GM10248 (cell line): ENCODE data around the gene TAOK1.

Experiments
- CTCF ChIA-PET: fragments of 300-600 bp; sonication (Branson Sonifier 250); formaldehyde crosslinking; extraction: SDS; loops from one replicate; lab custom pipeline; 2021; ENCODE audit warnings: antibody characterized with exemption; lab: Yijun Ruan, JAX
- POLR2A ChIA-PET: fragments of 350-650 bp; sonication (Branson Sonifier 250); formaldehyde crosslinking; extraction: SDS; loops from one replicate; lab custom pipeline; 2020; ENCODE audit warnings: antibody characterized with exemption; lab: Yijun Ruan, JAX
- DNase-seq: peaks from one replicate; pipeline ENCODE4 v3.0.0; 2012; ENCODE audit errors: extremely low spot score
- CTCF ChIP-seq: IDR thresholded peaks from 2 replicates; pipeline ENCODE4 v1.5.1; 2012; ENCODE audit warnings: mild to moderate bottlenecking, low read depth; ENCODE audit errors: extremely low read depth, missing control alignments, control extremely low read depth

TAOK1 gene

DNA sequence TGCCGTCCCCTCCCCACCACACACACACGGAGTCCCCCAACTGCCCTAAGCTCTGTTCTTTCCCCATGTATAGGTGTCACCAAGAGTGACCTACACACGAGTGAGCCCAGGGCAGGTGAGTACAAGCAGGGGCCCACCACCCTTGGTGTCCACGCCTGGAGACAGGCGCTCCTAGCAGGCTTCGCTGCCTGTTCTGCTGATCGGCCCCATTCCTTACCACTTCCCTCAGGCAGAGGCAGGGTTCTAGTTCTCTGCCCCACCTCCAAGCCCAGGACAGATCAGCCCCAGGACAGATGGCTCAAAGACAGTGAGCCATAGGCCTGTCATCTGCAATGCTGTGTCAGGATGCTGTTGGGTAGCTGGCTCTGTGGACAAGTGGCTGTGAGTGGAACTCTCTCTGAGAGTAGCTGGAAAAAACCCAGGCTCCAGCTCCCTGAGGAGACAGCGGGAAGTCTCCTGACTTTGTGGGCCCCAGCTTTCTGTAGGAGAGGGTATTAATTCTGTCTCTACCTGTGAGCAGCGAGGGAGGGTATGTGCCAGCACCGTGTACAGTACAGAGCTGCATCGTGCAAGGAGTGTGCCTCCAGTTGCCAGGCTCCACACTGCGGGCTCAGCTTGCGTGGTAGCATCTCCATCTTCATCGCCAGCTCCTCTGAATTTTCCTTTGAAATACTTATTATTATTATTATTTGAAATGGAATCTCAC lies 179.2 kb downstream of the TAOK1 start:
- no peak for DNase-seq
- POLR2A ChIA-PET = no interaction called here
- no peak for TF ChIP-seq CTCF
- CTCF ChIA-PET = interaction anchor here (0.8 to 14.3 kb wide), 9 partner anchors 10 to 421 kb away, joined by 3 to 172 read pairs (median 6); no protein-coding TSS in a partner anchor

- ChIA-PET CTCF (interaction anchor here (1.1 to 14.3 kb wide), 10 partner anchors 9 to 360 kb away, joined by 3 to 172 read pairs (median 9); partner anchors contain the start of gene GIT1), POLR2A (no interaction called here)
- no peak for TF ChIP-seq CTCF
- DNase-seq = no peak
Measured at GRCh38 chr17:29570521-29570920, 180.4 kb downstream of the TAOK1 start.

DNA sequence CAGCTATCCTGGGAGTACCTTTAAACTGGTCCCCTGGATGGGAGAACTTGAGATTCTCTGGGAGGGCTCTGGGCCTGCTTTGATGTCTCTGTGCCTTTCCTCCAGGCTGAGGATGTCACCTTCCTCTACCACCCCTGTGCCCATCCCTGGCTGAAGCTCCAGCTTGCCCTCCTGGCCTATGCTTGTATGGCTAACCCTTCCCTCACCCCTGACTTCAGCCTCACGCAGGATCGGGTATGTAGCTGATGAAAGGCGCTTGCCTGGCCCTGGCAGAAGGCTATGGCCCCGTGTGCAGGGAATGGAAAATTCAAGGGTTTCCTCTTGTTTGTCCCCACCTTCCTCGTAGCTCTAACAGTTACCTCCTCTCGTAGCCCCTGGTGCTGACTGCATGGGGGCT lies 181.3 kb downstream of the TAOK1 start:
- DNase-seq = no peak
- ChIA-PET CTCF (interaction anchor here (1.1 to 14.3 kb wide), 10 partner anchors 8 to 522 kb away, joined by 3 to 172 read pairs (median 8); partner anchors contain the start of gene GIT1), POLR2A (interaction anchor here (1.2 kb wide), 1 partner anchor 46 kb away, joined by 3 read pairs; no protein-coding TSS in a partner anchor)
- no peak for TF ChIP-seq CTCF

DNA sequence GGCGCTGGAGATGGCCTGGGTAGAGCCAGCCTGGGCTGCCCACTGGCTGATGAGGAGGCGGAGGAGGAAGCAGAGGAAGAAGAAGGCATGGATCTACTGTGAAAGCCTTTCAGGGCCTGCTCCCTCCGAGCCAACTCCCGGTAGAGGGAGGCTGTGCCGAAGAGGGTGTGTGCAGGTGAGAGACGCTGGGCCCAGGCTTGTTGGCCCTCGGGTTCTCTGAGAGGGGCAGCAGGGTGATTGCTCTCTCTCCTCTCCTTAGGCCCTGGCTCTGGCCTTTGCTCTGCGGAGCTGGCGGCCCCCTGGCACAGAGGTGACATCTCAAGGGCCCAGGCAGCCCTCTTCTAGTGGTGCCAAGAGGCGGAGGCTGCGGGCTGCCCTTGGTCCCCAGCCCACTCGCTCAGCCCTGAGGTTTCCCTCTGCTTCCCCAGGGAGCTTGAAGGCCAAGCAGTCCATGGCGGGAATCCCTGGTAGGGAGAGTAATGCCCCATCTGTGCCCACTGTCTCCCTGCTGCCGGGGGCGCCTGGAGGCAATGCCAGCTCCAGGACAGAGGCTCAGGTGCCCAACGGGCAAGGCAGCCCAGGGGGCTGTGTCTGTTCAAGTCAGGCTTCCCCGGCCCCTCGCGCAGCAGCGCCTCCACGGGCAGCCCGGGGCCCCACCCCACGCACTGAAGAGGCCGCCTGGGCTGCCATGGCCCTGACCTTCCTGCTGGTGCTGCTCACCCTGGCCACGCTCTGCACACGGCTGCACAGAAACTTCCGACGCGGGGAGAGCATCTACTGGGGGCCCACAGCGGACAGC lies 181.9 kb downstream of the TAOK1 start:
- TF ChIP-seq CTCF = no peak
- CTCF ChIA-PET = interaction anchor here (0.6 to 14.3 kb wide), 21 partner anchors 9 to 536 kb away, joined by 3 to 172 read pairs (median 5); partner anchors contain the start of genes ANKRD13B and GIT1
- DNase-seq = no peak
- POLR2A ChIA-PET = interaction anchor here (1.0 to 1.2 kb wide), 2 partner anchors 45 to 423 kb away, joined by 3 read pairs; no protein-coding TSS in a partner anchor

DNA sequence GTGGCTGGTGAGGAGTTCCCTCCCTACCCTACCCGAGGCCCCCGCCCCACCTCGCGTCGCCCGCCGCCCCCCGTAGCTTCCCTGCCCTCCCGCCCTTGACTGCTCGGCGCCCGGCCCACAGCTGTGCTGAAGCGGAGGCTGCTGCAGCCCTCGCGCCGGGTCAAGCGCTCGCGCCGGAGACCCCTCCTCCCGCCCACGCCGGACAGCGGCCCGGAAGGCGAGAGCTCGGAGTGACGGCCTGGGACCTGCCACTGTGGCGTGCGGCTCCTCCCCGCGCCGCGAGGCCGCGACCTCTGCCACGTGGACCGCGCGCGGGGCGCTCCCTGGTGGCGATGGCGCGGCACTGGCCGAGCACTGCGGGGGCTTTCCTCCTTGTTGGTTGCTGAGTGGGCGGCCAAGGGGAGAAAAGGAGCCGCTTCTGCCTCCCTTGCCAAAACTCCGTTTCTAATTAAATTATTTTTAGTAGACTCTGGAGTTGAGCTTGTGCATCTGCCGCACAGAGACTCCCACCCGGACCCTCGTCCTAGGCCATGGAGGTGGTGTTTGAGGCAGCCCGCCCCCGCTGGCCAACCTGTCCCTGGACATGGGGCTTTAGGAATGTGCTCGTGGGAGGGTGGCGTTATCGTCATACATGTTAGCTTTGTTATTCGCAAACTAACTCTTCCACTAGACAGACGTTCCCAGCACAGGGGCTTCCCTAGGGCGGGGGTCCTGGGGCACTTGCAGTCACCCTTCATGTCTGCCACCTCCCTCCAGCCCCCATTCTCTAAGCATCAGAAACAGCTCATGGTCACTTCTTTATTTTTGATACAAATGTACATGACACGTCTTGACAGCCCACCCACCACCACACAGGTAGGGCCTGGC lies 182.8 kb downstream of the TAOK1 start:
- ChIA-PET CTCF (interaction anchor here (0.6 to 14.3 kb wide), 25 partner anchors 9 to 535 kb away, joined by 3 to 172 read pairs (median 4); partner anchors contain the start of genes ANKRD13B and GIT1), POLR2A (interaction anchor here (0.7 to 1.2 kb wide), 3 partner anchors 34 to 424 kb away, joined by 3 read pairs; no protein-coding TSS in a partner anchor)
- DNase-seq = peak; percentile 82
- peak; percentile 66 for TF ChIP-seq CTCF

DNA sequence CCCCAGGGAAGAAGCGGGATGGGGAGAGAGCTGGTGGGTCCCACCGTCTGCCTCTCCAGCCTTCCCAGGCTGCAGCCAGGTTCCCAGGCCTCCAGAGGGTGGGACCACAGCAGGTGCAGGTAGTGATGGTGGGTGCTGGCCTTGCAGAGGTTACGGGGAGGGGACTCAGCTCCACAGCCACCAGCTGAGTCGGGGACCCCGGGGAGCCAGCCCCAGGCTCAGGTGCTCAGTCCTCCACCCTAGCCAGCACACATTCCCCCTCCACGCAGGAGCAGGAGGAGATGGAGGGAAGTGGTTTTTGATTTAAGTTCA lies 183.4 kb downstream of the TAOK1 start:
- no peak for TF ChIP-seq CTCF
- CTCF ChIA-PET = interaction anchor here (0.6 to 14.3 kb wide), 17 partner anchors 9 to 520 kb away, joined by 3 to 172 read pairs (median 6); partner anchors contain the start of genes ANKRD13B and GIT1
- POLR2A ChIA-PET = no interaction called here
- DNase-seq = no peak
